Neural progenitor cell (in vitro differentiated cells): ENCODE measurements around the gene ST6GALNAC2.

Experiments used
- CTCF ChIP-seq: fragments of 200-600 bp; sonication (generic); IDR thresholded peaks from 2 replicates; pipeline ENCODE4 v1.5.1; 2017; ENCODE audit warnings: antibody characterized with exemption, mild to moderate bottlenecking
- EZH2phosphoT487 ChIP-seq: fragments of 200-600 bp; sonication (generic); IDR thresholded peaks from 2 replicates; pipeline ENCODE4 v1.6.1; 2017; ENCODE audit warnings: antibody characterized with exemption

GRCh38 chr17:76570457-76570856 lies 15.2 kb downstream of the ST6GALNAC2 start:
- no peak for TF ChIP-seq CTCF
- TF ChIP-seq EZH2phosphoT487: no peak
